ENCODE data around the gene TBCD.
A peak's percentile ranks its signal among the peaks of the same experiment; 100 is the strongest.

The TBCD gene

GRCh38 chr17:82751571-82752370 lies at the start of gene TBCD:
Gene TBCD (plus strand): TSS chr17:82752065. CDS start chr17:82752194, 129 bp downstream.
- H3K4me3 Mint-ChIP-seq: peak within 1 kb of the TSS; percentile 88
- H3K36me3 Mint-ChIP-seq: no peaks in the 10 kb centered on the region
- H3K4me1 Mint-ChIP-seq: peaks cover 31% of the 10 kb centered on the region
- no peaks in the 10 kb centered on the region for H3K9me3 Mint-ChIP-seq
- H3K27ac Mint-ChIP-seq: peak within 1 kb of the TSS; percentile 24
- H3K27me3 Mint-ChIP-seq: no peaks in the 10 kb centered on the region

GRCh38 chr17:82702231-82702927 lies 49.5 kb upstream of the TBCD start:
- Mint-ChIP-seq H3K27ac (no peak overlapping the region), H3K36me3 (no peaks in the 10 kb centered on the region), H3K4me1 (peaks cover 4% of the 10 kb centered on the region), H3K27me3 (no peaks in the 10 kb centered on the region), H3K4me3 (no peak overlapping the region), H3K9me3 (no peaks in the 10 kb centered on the region)

DNA sequence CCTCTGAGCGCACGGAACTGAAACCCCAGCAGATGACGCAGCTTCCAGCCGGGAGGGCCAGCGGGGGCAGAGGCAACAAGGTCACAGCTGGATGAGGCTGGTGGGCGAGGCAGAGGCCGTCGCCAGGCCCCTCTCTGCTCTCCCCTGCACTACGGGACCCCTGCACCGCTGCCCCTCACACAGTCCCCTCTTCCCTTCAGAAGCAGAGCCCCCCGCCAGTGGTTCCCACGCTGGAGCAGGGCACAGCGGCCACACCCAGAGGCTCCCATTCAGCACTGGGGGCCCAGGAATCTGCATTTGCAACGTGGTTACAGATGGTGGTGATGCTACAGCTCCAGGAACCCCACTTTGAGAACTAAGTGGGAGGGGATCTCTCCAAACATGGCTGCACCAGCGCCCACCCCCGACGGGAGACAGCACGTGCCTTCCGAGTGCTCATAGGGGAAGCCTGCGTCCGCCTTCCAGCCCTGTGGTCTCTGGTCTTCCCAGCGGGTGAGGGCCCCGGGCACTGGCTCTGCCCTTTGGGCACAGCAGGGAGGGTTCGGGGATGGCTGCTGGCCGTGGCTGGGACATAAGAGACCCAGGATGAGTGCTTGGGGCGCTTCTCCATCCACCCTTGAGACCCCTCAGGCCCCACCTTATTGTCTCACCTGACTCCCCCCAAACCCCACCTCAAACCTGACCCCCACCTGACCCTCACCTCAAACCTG lies 48.7 kb upstream of the TBCD start:
- Mint-ChIP-seq H3K36me3 (no peaks in the 10 kb centered on the region), H3K27me3 (no peaks in the 10 kb centered on the region), H3K4me3 (no peak overlapping the region), H3K27ac (no peak overlapping the region), H3K4me1 (peaks cover 4% of the 10 kb centered on the region), H3K9me3 (no peaks in the 10 kb centered on the region)

GRCh38 chr17:82703935-82704865 lies 47.7 kb upstream of the TBCD start:
- Mint-ChIP-seq H3K4me3 (no peak overlapping the region), H3K36me3 (no peaks in the 10 kb centered on the region), H3K27me3 (no peaks in the 10 kb centered on the region), H3K9me3 (no peaks in the 10 kb centered on the region), H3K4me1 (peaks cover 2% of the 10 kb centered on the region), H3K27ac (no peak overlapping the region)

DNA sequence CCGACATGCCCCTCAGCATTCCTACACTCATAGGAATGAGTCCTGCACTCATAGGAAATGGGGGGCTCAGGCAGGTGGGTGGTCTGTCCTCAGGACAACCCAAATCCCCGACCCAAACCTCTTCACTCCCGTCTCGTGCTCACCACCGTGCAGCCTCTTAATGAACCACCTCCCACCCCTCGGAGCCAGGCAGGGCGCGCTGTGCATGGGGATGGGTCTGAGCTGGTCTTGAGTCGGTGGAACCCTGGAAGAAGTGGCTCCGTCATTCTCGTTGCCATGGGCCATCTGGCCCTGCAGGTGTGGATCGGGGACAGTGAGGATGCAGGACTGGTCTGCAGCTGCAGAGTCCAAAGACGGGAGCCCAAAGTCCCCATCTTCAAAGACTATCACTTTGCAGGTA lies 47.0 kb upstream of the TBCD start:
- H3K9me3 Mint-ChIP-seq: no peaks in the 10 kb centered on the region
- no peak overlapping the region for H3K4me3 Mint-ChIP-seq
- H3K27me3 Mint-ChIP-seq: no peaks in the 10 kb centered on the region
- H3K4me1 Mint-ChIP-seq: no peaks in the 10 kb centered on the region
- H3K36me3 Mint-ChIP-seq: no peaks in the 10 kb centered on the region
- no peak overlapping the region for H3K27ac Mint-ChIP-seq

GRCh38 chr17:82705756-82706155 lies 46.1 kb upstream of the TBCD start:
- Mint-ChIP-seq H3K9me3 (no peaks in the 10 kb centered on the region), H3K27ac (no peak overlapping the region), H3K36me3 (no peaks in the 10 kb centered on the region), H3K4me3 (no peak overlapping the region), H3K4me1 (no peaks in the 10 kb centered on the region), H3K27me3 (no peaks in the 10 kb centered on the region)

DNA sequence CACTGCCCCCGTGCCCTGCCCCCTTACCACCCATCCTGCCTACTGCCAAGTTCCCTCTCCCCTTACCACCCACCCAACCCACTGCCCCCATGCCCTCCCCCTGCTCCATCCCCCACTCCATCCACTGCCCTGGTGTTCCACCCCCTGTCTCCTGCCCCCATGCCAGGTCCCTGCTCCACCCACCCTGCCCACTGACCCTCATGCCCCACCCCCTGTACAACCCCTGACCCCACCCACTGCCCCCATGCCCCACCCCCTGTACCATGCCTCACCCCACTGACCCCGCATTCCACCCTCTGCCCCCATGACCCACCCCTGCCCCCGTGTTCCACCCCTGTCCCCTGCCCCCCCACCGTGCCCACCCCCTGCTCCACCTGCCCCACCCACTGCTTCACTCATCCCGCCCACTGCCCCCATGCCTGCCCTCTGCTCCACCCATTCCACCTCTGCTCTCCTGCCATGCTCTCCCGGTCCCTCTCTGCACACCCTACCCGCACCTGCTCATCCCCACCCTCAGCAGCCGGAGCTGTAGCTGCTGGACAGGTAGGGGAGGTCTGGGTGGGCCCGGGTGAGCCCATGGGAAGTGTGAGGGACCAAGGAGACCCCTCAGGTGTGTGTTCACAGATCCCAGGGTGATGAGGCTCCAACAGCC lies 42.7 kb upstream of the TBCD start:
- no peak overlapping the region for H3K4me3 Mint-ChIP-seq
- no peaks in the 10 kb centered on the region for H3K4me1 Mint-ChIP-seq
- no peaks in the 10 kb centered on the region for H3K27me3 Mint-ChIP-seq
- no peak overlapping the region for H3K27ac Mint-ChIP-seq
- no peaks in the 10 kb centered on the region for H3K9me3 Mint-ChIP-seq
- no peaks in the 10 kb centered on the region for H3K36me3 Mint-ChIP-seq

DNA sequence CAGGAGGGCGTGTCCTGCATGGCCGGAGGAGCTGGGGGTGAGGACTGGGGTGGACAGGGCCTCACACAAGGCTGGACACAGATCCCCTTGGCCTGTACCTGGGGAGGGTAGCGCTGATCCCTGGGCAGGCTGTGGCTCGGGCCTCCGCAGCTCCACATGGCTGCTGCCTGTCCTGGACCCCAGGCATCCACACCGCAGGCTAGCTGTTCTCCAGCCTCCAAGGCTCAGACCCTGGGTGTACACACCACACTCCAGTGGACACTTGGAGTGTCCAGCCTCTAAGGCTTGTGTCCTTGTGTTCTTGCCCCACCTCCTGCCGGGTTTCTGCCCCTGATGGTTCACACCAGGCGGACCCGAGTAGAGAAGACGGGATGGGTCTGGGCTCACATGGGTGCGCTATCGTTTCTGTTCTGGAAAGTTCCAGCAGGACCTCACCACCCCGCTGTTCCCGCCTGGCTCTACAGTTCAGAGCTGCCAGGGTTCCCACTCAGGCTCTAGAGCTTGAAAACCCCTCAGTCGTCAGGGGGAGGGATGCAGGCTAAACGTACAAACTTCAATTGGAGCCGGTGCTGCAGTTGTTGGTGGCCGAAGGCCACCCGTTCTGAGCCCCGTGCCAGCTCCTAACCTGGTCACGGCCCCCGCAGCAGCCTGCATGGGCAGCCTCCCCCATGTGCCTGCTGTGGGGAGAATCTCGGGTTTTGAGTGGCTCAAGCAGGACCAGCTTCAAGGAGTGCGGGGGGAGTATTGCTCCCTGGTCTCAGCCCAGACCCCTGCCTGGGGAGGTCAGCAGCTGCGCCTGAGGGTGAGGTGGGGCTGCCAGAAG lies 42.0 kb upstream of the TBCD start:
- H3K9me3 Mint-ChIP-seq: no peaks in the 10 kb centered on the region

GRCh38 chr17:82710499-82711232 lies 41.2 kb upstream of the TBCD start:
- no peak overlapping the region for H3K27ac Mint-ChIP-seq
- no peak overlapping the region for H3K4me3 Mint-ChIP-seq
- H3K36me3 Mint-ChIP-seq: no peaks in the 10 kb centered on the region
- peaks cover 2% of the 10 kb centered on the region for H3K4me1 Mint-ChIP-seq
- no peaks in the 10 kb centered on the region for H3K9me3 Mint-ChIP-seq
- no peaks in the 10 kb centered on the region for H3K27me3 Mint-ChIP-seq

More for the DNA sequence above, 42.0 kb upstream of the TBCD start:
- Mint-ChIP-seq H3K4me1 (no peaks in the 10 kb centered on the region), H3K4me3 (no peak overlapping the region), H3K27ac (no peak overlapping the region), H3K36me3 (no peaks in the 10 kb centered on the region), H3K27me3 (no peaks in the 10 kb centered on the region)

GRCh38 chr17:82713071-82713723 lies 38.7 kb upstream of the TBCD start:
- H3K4me3 Mint-ChIP-seq: no peak overlapping the region
- H3K27ac Mint-ChIP-seq: no peak overlapping the region
- H3K27me3 Mint-ChIP-seq: no peaks in the 10 kb centered on the region
- no peaks in the 10 kb centered on the region for H3K9me3 Mint-ChIP-seq
- H3K4me1 Mint-ChIP-seq: peaks cover 12% of the 10 kb centered on the region
- no peaks in the 10 kb centered on the region for H3K36me3 Mint-ChIP-seq

DNA sequence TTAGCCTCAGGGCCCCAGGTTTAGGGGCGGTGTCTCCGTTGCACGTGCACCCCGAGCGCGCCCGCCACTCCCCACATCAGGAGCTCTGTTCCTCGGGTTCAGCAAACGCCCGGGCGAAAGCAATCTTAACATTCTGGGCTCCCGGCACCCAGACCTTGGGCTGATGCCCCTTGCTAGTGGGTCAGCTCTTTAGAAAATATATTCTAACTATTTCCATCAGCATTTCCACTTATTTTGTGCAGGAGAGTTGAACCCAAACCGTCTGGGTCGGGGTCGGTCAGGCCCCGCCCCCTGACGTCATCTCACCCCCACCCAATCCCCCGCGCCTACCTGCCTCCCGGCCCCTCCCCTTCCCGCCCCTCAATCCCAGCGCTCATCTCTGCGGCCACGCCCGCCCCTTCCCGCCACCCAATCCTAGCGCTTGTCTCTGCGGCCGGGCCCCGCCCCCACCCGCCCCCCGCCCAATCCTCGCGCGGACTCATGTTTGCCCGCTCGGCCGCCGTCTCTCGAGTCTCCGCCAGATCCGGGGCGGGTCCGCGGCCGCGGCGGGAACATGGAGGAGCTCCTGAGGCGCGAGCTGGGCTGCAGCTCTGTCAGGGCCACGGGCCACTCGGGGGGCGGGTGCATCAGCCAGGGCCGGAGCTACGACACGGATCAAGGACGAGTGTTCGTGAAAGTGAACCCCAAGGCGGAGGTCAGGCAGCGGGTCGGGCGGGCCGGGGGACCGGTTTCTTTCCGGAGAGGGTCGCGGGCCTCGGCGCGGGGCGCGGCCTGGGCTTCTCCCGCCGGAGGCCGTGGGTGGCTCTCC lies 35.5 kb upstream of the TBCD start, which contains the start of gene FN3KRP:
Gene FN3KRP (plus strand): TSS at position 504 of the 808 bp plus-strand sequence. CDS start 50 bp downstream, at position 554.
- Mint-ChIP-seq H3K27ac (peak within 1 kb of the TSS; percentile 91), H3K4me1 (peaks cover 17% of the 10 kb centered on the region), H3K9me3 (no peaks in the 10 kb centered on the region), H3K27me3 (no peaks in the 10 kb centered on the region), H3K4me3 (peak within 1 kb of the TSS; percentile 95), H3K36me3 (no peaks in the 10 kb centered on the region)

- no peak overlapping the region for H3K27ac Mint-ChIP-seq
- peak overlapping the region; percentile 39 for H3K4me3 Mint-ChIP-seq
- H3K9me3 Mint-ChIP-seq: no peaks in the 10 kb centered on the region
- H3K36me3 Mint-ChIP-seq: peaks cover 5% of the 10 kb centered on the region
- H3K4me1 Mint-ChIP-seq: peaks cover 17% of the 10 kb centered on the region
- H3K27me3 Mint-ChIP-seq: no peaks in the 10 kb centered on the region
Measured at GRCh38 chr17:82718986-82719685, 32.7 kb upstream of the TBCD start.

Data from activated naive CD4-positive, alpha-beta T cell treated with anti-CD3 and anti-CD28 coated beads, Interleukin-2, amount 50 U/mL, for 24 hours (primary cell).